Neutrophil (primary cell): Measurements from ENCODE around the gene CLPX.

ENCODE experiments used
- H3K27ac ChIP-seq: fragments of 200-600 bp; sonication (generic); 2 replicates; pipeline ENCODE4 v1.5.1; 2016; ENCODE audit warnings: mild to moderate bottlenecking, moderate library complexity
- H3K27me3 ChIP-seq: fragments of 200-600 bp; sonication (generic); 2 replicates; pipeline ENCODE4 v1.6.0; 2016; ENCODE audit warnings: mild to moderate bottlenecking
- H3K36me3 ChIP-seq: fragments of 200-600 bp; sonication (generic); 2 replicates; pipeline ENCODE4 v1.5.1; 2017
- H3K4me1 ChIP-seq, 2 experiments: fragments of 200-600 bp in 1 of 2; sonication (generic) in 1 of 2; 1 replicate in 1 of 2; 2 replicates in 1 of 2; pipeline versions ENCODE4 v1.5.1 to v1.6.1; 2013 to 2016; ENCODE audit warnings: low read depth in 1 of 2, low read length in 1 of 2, mild to moderate bottlenecking in 1 of 2, moderate library complexity in 1 of 2; ENCODE audit not compliant: control insufficient read depth in 1 of 2, insufficient read depth in 1 of 2
- H3K4me3 ChIP-seq, 2 experiments: fragments of 200-600 bp in 1 of 2; sonication (generic) in 1 of 2; 1 replicate in 1 of 2; 2 replicates in 1 of 2; pipeline ENCODE4 v1.5.1; 2013 to 2016; ENCODE audit warnings: low read depth in 1 of 2, low read length in 1 of 2, mild to moderate bottlenecking in 1 of 2, moderate library complexity in 1 of 2
- H3K9me3 ChIP-seq: fragments of 200-600 bp; sonication (generic); 2 replicates; pipeline ENCODE4 v1.5.1; 2016
- TF ChIP-seq, protein P1 (sequence below): fragments of 200-600 bp; sonication (generic); IDR thresholded peaks from 2 replicates; pipeline ENCODE4 v1.5.1; 2016; ENCODE audit warnings: antibody characterized with exemption

CLPX gene

GRCh38 chr15:65215496-65215895 lies 30.4 kb upstream of the CLPX start:
- H3K27me3 ChIP-seq, result no peaks in the 10 kb centered on the region
- H3K4me3 ChIP-seq, result no peak overlapping the region
- no peaks in the 10 kb centered on the region for H3K36me3 ChIP-seq
- TF ChIP-seq, protein P1, sequence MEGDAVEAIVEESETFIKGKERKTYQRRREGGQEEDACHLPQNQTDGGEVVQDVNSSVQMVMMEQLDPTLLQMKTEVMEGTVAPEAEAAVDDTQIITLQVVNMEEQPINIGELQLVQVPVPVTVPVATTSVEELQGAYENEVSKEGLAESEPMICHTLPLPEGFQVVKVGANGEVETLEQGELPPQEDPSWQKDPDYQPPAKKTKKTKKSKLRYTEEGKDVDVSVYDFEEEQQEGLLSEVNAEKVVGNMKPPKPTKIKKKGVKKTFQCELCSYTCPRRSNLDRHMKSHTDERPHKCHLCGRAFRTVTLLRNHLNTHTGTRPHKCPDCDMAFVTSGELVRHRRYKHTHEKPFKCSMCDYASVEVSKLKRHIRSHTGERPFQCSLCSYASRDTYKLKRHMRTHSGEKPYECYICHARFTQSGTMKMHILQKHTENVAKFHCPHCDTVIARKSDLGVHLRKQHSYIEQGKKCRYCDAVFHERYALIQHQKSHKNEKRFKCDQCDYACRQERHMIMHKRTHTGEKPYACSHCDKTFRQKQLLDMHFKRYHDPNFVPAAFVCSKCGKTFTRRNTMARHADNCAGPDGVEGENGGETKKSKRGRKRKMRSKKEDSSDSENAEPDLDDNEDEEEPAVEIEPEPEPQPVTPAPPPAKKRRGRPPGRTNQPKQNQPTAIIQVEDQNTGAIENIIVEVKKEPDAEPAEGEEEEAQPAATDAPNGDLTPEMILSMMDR, result no peak
- no peak overlapping the region for H3K27ac ChIP-seq
- no peaks in the 10 kb centered on the region for H3K4me1 ChIP-seq
- H3K9me3 ChIP-seq, result no peaks in the 10 kb centered on the region

GRCh38 chr15:65214010-65214409 lies 28.9 kb upstream of the CLPX start:
- TF ChIP-seq, protein P1, result no peak
- Histone ChIP-seq H3K9me3 (no peaks in the 10 kb centered on the region), H3K4me1 (no peaks in the 10 kb centered on the region), H3K27me3 (no peaks in the 10 kb centered on the region), H3K36me3 (no peaks in the 10 kb centered on the region), H3K27ac (no peak overlapping the region), H3K4me3 (no peak overlapping the region)

DNA sequence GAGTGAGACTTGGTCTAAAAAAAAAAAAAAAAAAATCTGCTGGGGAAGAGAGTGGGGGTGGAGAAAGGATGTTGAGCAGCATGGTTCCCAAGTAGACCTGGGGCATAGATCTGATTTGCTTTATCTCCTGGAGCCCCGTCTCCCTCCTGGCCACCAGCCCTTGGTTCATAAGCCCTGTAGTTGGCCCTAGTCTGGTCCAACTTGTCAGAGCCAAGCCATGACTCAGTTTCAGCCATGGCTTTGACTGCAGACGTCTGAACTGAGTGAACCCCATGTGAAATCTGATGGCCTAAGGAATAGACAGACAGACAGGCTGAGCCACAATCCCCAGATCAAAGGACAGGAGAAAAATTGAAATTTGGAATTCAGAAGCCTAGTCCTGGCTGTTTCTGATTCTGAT lies 28.1 kb upstream of the CLPX start:
- H3K9me3 ChIP-seq, result no peaks in the 10 kb centered on the region
- H3K4me3 ChIP-seq, result no peak overlapping the region
- no peak overlapping the region for H3K27ac ChIP-seq
- H3K36me3 ChIP-seq, result no peaks in the 10 kb centered on the region
- no peaks in the 10 kb centered on the region for H3K27me3 ChIP-seq
- TF ChIP-seq, protein P1, result no peak
- H3K4me1 ChIP-seq, result no peaks in the 10 kb centered on the region

DNA sequence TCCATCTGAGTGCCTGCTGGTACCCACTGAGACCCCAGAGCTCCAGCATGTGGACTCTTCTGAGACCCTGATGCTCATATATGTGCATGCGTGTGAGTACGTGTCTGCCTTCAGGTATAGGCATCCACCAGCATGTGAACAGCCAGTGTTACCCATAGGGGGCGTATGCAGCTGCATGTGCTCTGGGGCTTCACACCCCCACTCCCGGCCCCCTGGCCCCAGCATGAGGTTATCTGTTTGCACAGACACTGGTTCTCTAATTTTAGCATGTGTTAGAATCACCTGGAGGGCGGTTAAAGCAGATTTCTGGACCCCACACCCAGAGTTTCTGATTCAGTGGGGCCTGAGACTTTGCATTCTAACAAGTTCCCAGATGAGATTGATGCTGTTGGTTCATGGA lies 27.0 kb upstream of the CLPX start:
- Histone ChIP-seq H3K9me3 (no peaks in the 10 kb centered on the region), H3K4me3 (no peak overlapping the region)
- TF ChIP-seq, protein P1, result no peak

GRCh38 chr15:65211482-65211982 lies 26.4 kb upstream of the CLPX start:
- no peaks in the 10 kb centered on the region for H3K9me3 ChIP-seq
- H3K27me3 ChIP-seq, result no peaks in the 10 kb centered on the region
- no peaks in the 10 kb centered on the region for H3K4me1 ChIP-seq
- no peaks in the 10 kb centered on the region for H3K36me3 ChIP-seq
- no peak overlapping the region for H3K27ac ChIP-seq
- H3K4me3 ChIP-seq, result no peak overlapping the region
- TF ChIP-seq, protein P1, result no peak

More for the DNA sequence above, 27.0 kb upstream of the CLPX start:
- Histone ChIP-seq H3K27me3 (no peaks in the 10 kb centered on the region), H3K4me1 (no peaks in the 10 kb centered on the region), H3K27ac (no peak overlapping the region), H3K36me3 (no peaks in the 10 kb centered on the region)
